ENCODE measurements around the gene PIP4P1.
"Not testable (repeated sequence)": the region's sequence is repeated elsewhere in the genome, so short reads cannot be mapped to it uniquely, and the experiment has no call there.

GRCh38 chr14:20452831-20453230 lies 8.4 kb downstream of the PIP4P1 start:
- not testable (repeated sequence) for TF ChIP-seq POLR2A, CTCF (IDR thresholded peaks at IDR 0.05)

Measured in tibial nerve (tissue), 3 donors.